OCI-LY7 (cell line): Measurements from ENCODE around the gene KCNK15. TPM values are rescaled to one million over a fixed set of nuclear protein-coding genes. Genes with fewer than 3 reads are reported as not detected.

Source experiments
- BruUV-seq: library from RNA; stranded (reverse); fragments of 400-500 nt; replicated peaks from 2 replicates; lab custom pipeline; 2021; lab: Mats Ljungman, UMichigan
- CTCF ChIA-PET: fragments of 300-600 bp; sonication (Branson Sonifier 250); formaldehyde crosslinking; loops from one replicate; lab custom pipeline; 2022; ENCODE audit warnings: antibody characterized with exemption; ENCODE audit not compliant: unreplicated experiment; lab: Charles Lee
- POLR2A ChIA-PET: fragments of 300-600 bp; sonication (Branson Sonifier 250); formaldehyde crosslinking; loops from one replicate; lab custom pipeline; 2022; ENCODE audit warnings: antibody characterized with exemption; lab: Charles Lee
- DNase-seq: peaks from one replicate; pipeline ENCODE4 v3.0.0-alpha.2; 2015; ENCODE audit warnings: low spot score
- H2AFZ ChIP-seq: fragments of 200-600 bp; sonication (generic), shearing (Covaris generic); 2 replicates; pipeline ENCODE4 v1.6.1; 2014; ENCODE audit warnings: mild to moderate bottlenecking, antibody characterized with exemption, low read length, moderate library complexity
- H3K27ac ChIP-seq: fragments of 200-600 bp; sonication (generic); 2 replicates; pipeline ENCODE4 v1.5.1; 2014; ENCODE audit warnings: mixed run types, low read depth, mild to moderate bottlenecking, moderate library complexity, low read length, inconsistent platforms; ENCODE audit not compliant: poor library complexity, severe bottlenecking
- H3K36me3 ChIP-seq: fragments of 200-600 bp; sonication (generic); 2 replicates; pipeline ENCODE4 v1.6.1; 2014; ENCODE audit warnings: mild to moderate bottlenecking, antibody characterized with exemption, low read length, moderate library complexity, mixed read lengths; ENCODE audit not compliant: insufficient read depth
- H3K4me1 ChIP-seq: fragments of 200-600 bp; sonication (generic); 2 replicates; pipeline ENCODE4 v1.5.1; 2014; ENCODE audit warnings: mild to moderate bottlenecking, low read length; ENCODE audit not compliant: insufficient read depth, poor library complexity, severe bottlenecking
- H3K4me2 ChIP-seq: fragments of 200-600 bp; sonication (generic); 2 replicates; pipeline ENCODE4 v1.6.1; 2014; ENCODE audit warnings: mild to moderate bottlenecking, low read length
- H3K4me3 ChIP-seq: fragments of 200-600 bp; sonication (generic); 2 replicates; pipeline ENCODE4 v1.5.1; 2014; ENCODE audit warnings: mild to moderate bottlenecking, low read depth, low read length; ENCODE audit not compliant: poor library complexity, severe bottlenecking
- H3K79me2 ChIP-seq: fragments of 200-600 bp; sonication (generic); 2 replicates; pipeline ENCODE4 v1.6.1; 2016; ENCODE audit warnings: low read depth, mild to moderate bottlenecking, low read length, moderate library complexity, mixed read lengths; ENCODE audit not compliant: insufficient read depth
- H3K9me2 ChIP-seq: fragments of 200-600 bp; sonication (generic); 2 replicates; pipeline ENCODE4 v1.6.1; 2016; ENCODE audit warnings: mild to moderate bottlenecking, low read length, mixed read lengths; ENCODE audit not compliant: insufficient read depth
- H3K9me3 ChIP-seq: fragments of 200-600 bp; sonication (generic); 2 replicates; pipeline ENCODE4 v1.6.1; 2014; ENCODE audit warnings: mild to moderate bottlenecking, mixed run types, low read length, mixed read lengths
- H4K20me1 ChIP-seq: fragments of 200-600 bp; sonication (generic); 2 replicates; pipeline ENCODE4 v1.6.1; 2014; ENCODE audit warnings: mild to moderate bottlenecking, antibody characterized with exemption, low read length, moderate library complexity, mixed read lengths; ENCODE audit not compliant: insufficient read depth
- CTCF ChIP-seq: fragments of 200-600 bp; sonication (generic); conservative IDR thresholded peaks from 2 replicates; pipeline ENCODE4 v1.5.1; 2014; ENCODE audit warnings: mild to moderate bottlenecking, antibody characterized with exemption, low read length, moderate library complexity, mixed read lengths
- EZH2phosphoT487 ChIP-seq: fragments of 200-600 bp; sonication (generic); IDR thresholded peaks from 2 replicates; pipeline ENCODE4 v1.6.1; 2018; ENCODE audit warnings: low read depth, borderline replicate concordance, mild to moderate bottlenecking, mixed run types, antibody characterized with exemption, low read length, moderate library complexity, mixed read lengths
- intact Hi-C: fragments of 100-400 bp; cut with micrococcal nuclease; formaldehyde crosslinking; loops from one replicate; pipeline ENCODE4 v1.10.0; 2022; ENCODE audit not compliant: unreplicated experiment
- total RNA-seq, 2 experiments: library from RNA; depleted of rRNA in 1 of 2; stranded (reverse); fragments of >200 nt in 1 of 2; shearing (Covaris generic) in 1 of 2; gene quantifications; 2 replicates each; pipeline ENCODE4 v1.2.3, GENCODE V29; 2014 to 2022

The KCNK15 gene
- total RNA-seq, 2 experiments from 2014 or later: not detected

GRCh38 chr20:44787299-44787698, 41.6 kb downstream of the KCNK15 start:
- H3K36me3 ChIP-seq: no peaks in the 10 kb centered on the region
- no peaks in the 10 kb centered on the region for H3K9me3 ChIP-seq
- H3K79me2 ChIP-seq: no peaks in the 10 kb centered on the region
- no peaks in the 10 kb centered on the region for H3K4me1 ChIP-seq
- H3K4me2 ChIP-seq: no peak overlapping the region
- no TSS peak for BruUV-seq
- no peaks in the 10 kb centered on the region; the same call in 1 of the 2 replicates for H4K20me1 ChIP-seq
- no peak overlapping the region for H3K27ac ChIP-seq
- H3K4me3 ChIP-seq: no peak overlapping the region
- DNase-seq: no peak
- H3K9me2 ChIP-seq: no peaks in the 10 kb centered on the region
- ChIA-PET CTCF (no interaction called here), POLR2A (interaction anchor here (0.6 kb wide), 2 partner anchors 13 to 508 kb away, joined by 3 read pairs; no protein-coding TSS in a partner anchor)
- intact Hi-C loops: no loop called here
- H2AFZ ChIP-seq: no peak overlapping the region
- TF ChIP-seq EZH2phosphoT487 (no peak), CTCF (no peak)

GRCh38 chr20:44788706-44789456, 43.2 kb downstream of the KCNK15 start:
- CTCF ChIA-PET: no interaction called here
- TF ChIP-seq CTCF: no peak
- TF ChIP-seq EZH2phosphoT487: no peak
- BruUV-seq: no TSS peak

More at GRCh38 chr20:44788706-44789456, 43.2 kb downstream of the KCNK15 start:
- Histone ChIP-seq H3K36me3 (no peaks in the 10 kb centered on the region), H4K20me1 (no peaks in the 10 kb centered on the region; the same call in 1 of the 2 replicates), H3K9me3 (no peaks in the 10 kb centered on the region), H3K79me2 (no peaks in the 10 kb centered on the region), H3K27ac (no peak overlapping the region), H2AFZ (no peak overlapping the region), H3K4me1 (no peaks in the 10 kb centered on the region), H3K9me2 (no peaks in the 10 kb centered on the region), H3K4me3 (no peak overlapping the region), H3K4me2 (no peak overlapping the region)
- POLR2A ChIA-PET: interaction anchor here (0.6 kb wide), 1 partner anchor 708 kb away, joined by 3 read pairs; no protein-coding TSS in a partner anchor
- DNase-seq: no peak
- intact Hi-C loops: no loop called here
